HepG2 (cell line): ENCODE data around the gene SLC25A47. TPM values are rescaled to one million over a fixed set of nuclear protein-coding genes. Genes with fewer than 3 reads are reported as not detected.

Experiments used
- ATAC-seq: fragments of 200-7000 bp; cut with Tn5 transposase; 3 replicates; pipeline ENCODE4 v1.9.1; 2020; ENCODE audit warnings: mild to moderate bottlenecking, moderate library complexity
- BruUV-seq: library from RNA; stranded (reverse); fragments of 400-500 nt; replicated peaks from 2 replicates; lab custom pipeline; 2021; lab: Mats Ljungman, UMichigan
- CTCF ChIA-PET: fragments of 300-600 bp; formaldehyde crosslinking; extraction: SDS; loops from one replicate; lab custom pipeline; 2021; ENCODE audit warnings: low total read pairs, inconsistent platforms, low intra/inter-chr PET ratio; lab: Yijun Ruan, JAX
- POLR2A ChIA-PET: fragments of 350-600 bp; sonication (Branson Sonifier 250); formaldehyde crosslinking; loops from one replicate; lab custom pipeline; 2020; ENCODE audit warnings: antibody characterized with exemption, inconsistent platforms; lab: Yijun Ruan, JAX
- DNase-seq: peaks from one replicate; pipeline ENCODE4 v3.0.0-alpha.2; 2015; ENCODE audit warnings: low spot score
- FAIRE-seq: peaks from 3 replicates; lab custom pipeline; 2011; peaks lifted over from hg19 to GRCh38; lab: Jason Lieb, UNC
- H2AFZ ChIP-seq: one replicate; pipeline ENCODE4 v1.6.1; 2011; ENCODE audit warnings: low read length, inconsistent platforms
- H3K27ac ChIP-seq: fragments of 300-600 bp; 3 replicates; pipeline ENCODE4 v1.8.0; 2011; ENCODE audit warnings: mixed run types, mild to moderate bottlenecking, mixed read lengths, low read length, inconsistent platforms; ENCODE audit not compliant: insufficient read depth; ENCODE audit errors: extremely low read length
- H3K27me3 ChIP-seq, 2 experiments: fragments of 200-600 bp in 1 of 2; 2 replicates in 1 of 2; 3 replicates in 1 of 2; pipeline versions ENCODE4 v1.6.0 to v1.8.0; 2011; ENCODE audit warnings: low read length in 2 of 2, mild to moderate bottlenecking in 2 of 2, moderate library complexity in 2 of 2, inconsistent platforms in 1 of 2; ENCODE audit not compliant: insufficient read depth in 2 of 2, control insufficient read depth in 1 of 2
- H3K36me3 ChIP-seq, 2 experiments: fragments of 200-600 bp in 1 of 2; replicated peaks in 1 of 2; 2 replicates in 1 of 2; 3 replicates in 1 of 2; pipeline versions ENCODE4 v1.5.1 to v1.8.0; 2011; ENCODE audit warnings: low read length in 2 of 2, inconsistent platforms in 1 of 2; ENCODE audit not compliant: insufficient read depth in 2 of 2, control insufficient read depth in 1 of 2
- H3K4me1 ChIP-seq: 2 replicates; pipeline ENCODE4 v1.5.1; 2012; ENCODE audit warnings: low read length, inconsistent platforms; ENCODE audit not compliant: insufficient read depth
- H3K4me2 ChIP-seq: 2 replicates; pipeline ENCODE4 v1.6.0; 2011; ENCODE audit warnings: low read depth, low read length, inconsistent platforms
- H3K4me3 ChIP-seq, 3 experiments: fragments of 200-600 bp in 1 of 3; sonication (generic), shearing (Covaris generic) in 1 of 3; replicated peaks in 1 of 3; 2 replicates each; pipeline ENCODE4 v1.5.1; 2011 to 2016; ENCODE audit warnings: low read length in 3 of 3, inconsistent platforms in 2 of 3, low read depth in 2 of 3, mild to moderate bottlenecking in 2 of 3, control low read depth in 1 of 3, mixed read lengths in 1 of 3; ENCODE audit not compliant: insufficient read depth in 1 of 3
- H3K79me2 ChIP-seq: one replicate; pipeline ENCODE4 v1.6.1; 2011; ENCODE audit warnings: low read length, inconsistent platforms; ENCODE audit not compliant: insufficient read depth
- H3K9ac ChIP-seq: 2 replicates; pipeline ENCODE4 v1.6.0; 2011; ENCODE audit warnings: mild to moderate bottlenecking, low read depth, low read length, inconsistent platforms; ENCODE audit not compliant: insufficient read depth
- H3K9me3 ChIP-seq: 2 replicates; pipeline ENCODE4 v1.5.1; 2012; ENCODE audit warnings: mild to moderate bottlenecking, low read length
- H4K20me1 ChIP-seq: 2 replicates; pipeline ENCODE4 v1.6.0; 2011; ENCODE audit warnings: inconsistent platforms, mild to moderate bottlenecking, low read length, moderate library complexity; ENCODE audit not compliant: insufficient read depth
- HNRNPL ChIP-seq: fragments of 200-400 bp; formaldehyde crosslinking; IDR thresholded peaks from 2 replicates; pipeline ENCODE4 v1.6.1; 2017; ENCODE audit warnings: mild to moderate bottlenecking, low read depth, low read length
- RBM39 ChIP-seq: fragments of 200-400 bp; formaldehyde crosslinking; IDR thresholded peaks from one replicate; pipeline ENCODE4 v1.6.1; 2018; ENCODE audit warnings: antibody characterized with exemption, mild to moderate bottlenecking, low read depth, low read length; ENCODE audit not compliant: poor library complexity, severe bottlenecking
- REL ChIP-seq: sonication (generic); formaldehyde crosslinking; conservative IDR thresholded peaks from 2 replicates; pipeline ENCODE4 v1.8.0; 2022; ENCODE audit warnings: mild to moderate bottlenecking, missing genetic modification reagents, moderate library complexity
- ZBTB33 ChIP-seq: sonication (generic); formaldehyde crosslinking; IDR thresholded peaks from 2 replicates; pipeline ENCODE4 v1.4.0; 2020; ENCODE audit warnings: missing genetic modification reagents
- ZNF329 ChIP-seq: sonication (generic); formaldehyde crosslinking; IDR thresholded peaks from 2 replicates; pipeline ENCODE4 v1.9.0; 2021; ENCODE audit warnings: low read depth, mild to moderate bottlenecking, missing genetic modification reagents
- WGBS: methylation state at CpG from one replicate; pipeline ENCODE4 v1.1.6; 2017; ENCODE audit warnings: low lambda C conversion rate; 5-methylcytosine and 5-hydroxymethylcytosine counted together
- in situ Hi-C: cut with HindIII; loops from 2 replicates; pipeline ENCODE4 v1.10.0; 2017; ENCODE audit warnings: low pct_unique_long_range_greater_than_20kb; ENCODE audit not compliant: extremely low pct_ligation_motif_present
- intact Hi-C: fragments of 100-400 bp; cut with micrococcal nuclease; formaldehyde crosslinking; loops from one replicate; pipeline ENCODE4 v1.10.0; 2022; ENCODE audit not compliant: unreplicated experiment
- polyA plus RNA-seq, 8 experiments: library from polyadenylated mRNA; depleted of rRNA in 3 of 8; stranded (reverse) in 7 of 8; unstranded in 1 of 8; fragments of >200 nt; fragmentation: Illumina TruSeq in 4 of 8; extraction: Trizol in 4 of 8; gene quantifications; 2 replicates each; pipeline versions ENCODE4 v1.2.1 to v1.2.3, GENCODE V29; 2011 to 2016; ENCODE audit warnings: low read depth in 4 of 8, missing spikeins in 1 of 8, mixed read lengths in 1 of 8; ENCODE audit not compliant: insufficient read depth in 1 of 8
- total RNA-seq, 5 experiments: library from RNA; depleted of rRNA; stranded (reverse); fragments of >200 nt; fragmentation: Illumina TruSeq; extraction: Trizol; gene quantifications; 2 replicates each; pipeline ENCODE4 v1.2.3, GENCODE V29; 2016; ENCODE audit warnings: low read depth in 1 of 5
- TF ChIP-seq, protein P1 (sequence below): sonication (generic); formaldehyde crosslinking; IDR thresholded peaks from 2 replicates; pipeline ENCODE4 v1.5.0; 2020; ENCODE audit warnings: missing genetic modification reagents

The SLC25A47 gene
- total and polyA plus RNA-seq, 2 of the 13 experiments (the other 11 are each of a cell fraction or from before 2014, with no cell fraction given): 1.0 to 1.7 TPM

GRCh38 chr14:100325958-100326357 lies 2.8 kb downstream of the SLC25A47 start:
- FAIRE-seq (no peak), ATAC-seq (no peak; the same call in 2 of the 3 replicates), DNase-seq (no peak)
- POLR2A ChIA-PET: no interaction called here
- BruUV-seq: no TSS peak
- Histone ChIP-seq H3K9me3 (no peaks in the 10 kb centered on the region), H2AFZ (no peak overlapping the region), H3K4me2 (peak overlapping the region; percentile 41), H3K27ac (no peak overlapping the region), H3K4me1 (peaks cover 83% of the 10 kb centered on the region), H3K36me3 (no peaks in the 10 kb centered on the region), H3K27me3 (peaks cover 0 to 2% of the 10 kb centered on the region in 2 experiments; a peak in 1 of 5 replicates), H3K79me2 (no peaks in the 10 kb centered on the region), H3K9ac (0 out of 2 replicates have a peak overlapping the region, but pooled peaks have one; percentile 4), H4K20me1 (no peaks in the 10 kb centered on the region), H3K4me3 (no peak overlapping the region)
- intact Hi-C loops (no loop called here), in situ Hi-C loops (no loop called here)
- peak; percentile 26 for TF ChIP-seq RBM39
- TF ChIP-seq HNRNPL: 0 out of 2 replicates have a peak, but pooled peaks have one; percentile 34
- TF ChIP-seq, protein P1, sequence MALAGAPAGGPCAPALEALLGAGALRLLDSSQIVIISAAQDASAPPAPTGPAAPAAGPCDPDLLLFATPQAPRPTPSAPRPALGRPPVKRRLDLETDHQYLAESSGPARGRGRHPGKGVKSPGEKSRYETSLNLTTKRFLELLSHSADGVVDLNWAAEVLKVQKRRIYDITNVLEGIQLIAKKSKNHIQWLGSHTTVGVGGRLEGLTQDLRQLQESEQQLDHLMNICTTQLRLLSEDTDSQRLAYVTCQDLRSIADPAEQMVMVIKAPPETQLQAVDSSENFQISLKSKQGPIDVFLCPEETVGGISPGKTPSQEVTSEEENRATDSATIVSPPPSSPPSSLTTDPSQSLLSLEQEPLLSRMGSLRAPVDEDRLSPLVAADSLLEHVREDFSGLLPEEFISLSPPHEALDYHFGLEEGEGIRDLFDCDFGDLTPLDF (CRISPR knock-in tag): no peak
- TF ChIP-seq ZBTB33 (CRISPR knock-in tag): peak; percentile 41; the same call in 1 of the 2 replicates
- no peak for TF ChIP-seq REL (CRISPR knock-in tag)
- TF ChIP-seq ZNF329 (CRISPR knock-in tag): peak; percentile 96
- WGBS: 64% methylated on average over 5 of the region's 13 CpGs
- CTCF ChIA-PET: no interaction called here
